Nephron (organoid): ENCODE results near the gene EXOC7.

ENCODE experiments used
- H3K27ac Mint-ChIP-seq, 3 experiments: 2 replicates each; pipeline ENCODE4 v1.8.0; 2020; ENCODE audit warnings: mixed read lengths in 3 of 3, mild to moderate bottlenecking in 2 of 3, moderate library complexity in 1 of 3
- H3K27me3 Mint-ChIP-seq: 2 replicates; pipeline ENCODE4 v1.8.0; 2021; ENCODE audit warnings: low read depth, mild to moderate bottlenecking, moderate library complexity, mixed read lengths
- H3K36me3 Mint-ChIP-seq: 2 replicates; pipeline ENCODE4 v1.8.0; 2020; ENCODE audit warnings: low read depth, mixed read lengths
- H3K4me1 Mint-ChIP-seq: 2 replicates; pipeline ENCODE4 v1.8.0; 2020; ENCODE audit warnings: mixed read lengths
- H3K4me3 Mint-ChIP-seq, 3 experiments: 2 replicates each; pipeline ENCODE4 v1.8.0; 2020; ENCODE audit warnings: mild to moderate bottlenecking in 3 of 3, mixed read lengths in 3 of 3, moderate library complexity in 2 of 3
- H3K9me3 Mint-ChIP-seq: 2 replicates; pipeline ENCODE4 v1.8.0; 2020; ENCODE audit warnings: mixed read lengths
- TF ChIP-seq, protein P1 (sequence below), 3 experiments: fragments of 200-600 bp; sonication (generic); IDR thresholded peaks; one replicate each; pipeline ENCODE4 v1.5.0; 2021; ENCODE audit warnings: antibody characterized with exemption in 3 of 3; ENCODE audit not compliant: unreplicated experiment in 3 of 3

Gene EXOC7

DNA sequence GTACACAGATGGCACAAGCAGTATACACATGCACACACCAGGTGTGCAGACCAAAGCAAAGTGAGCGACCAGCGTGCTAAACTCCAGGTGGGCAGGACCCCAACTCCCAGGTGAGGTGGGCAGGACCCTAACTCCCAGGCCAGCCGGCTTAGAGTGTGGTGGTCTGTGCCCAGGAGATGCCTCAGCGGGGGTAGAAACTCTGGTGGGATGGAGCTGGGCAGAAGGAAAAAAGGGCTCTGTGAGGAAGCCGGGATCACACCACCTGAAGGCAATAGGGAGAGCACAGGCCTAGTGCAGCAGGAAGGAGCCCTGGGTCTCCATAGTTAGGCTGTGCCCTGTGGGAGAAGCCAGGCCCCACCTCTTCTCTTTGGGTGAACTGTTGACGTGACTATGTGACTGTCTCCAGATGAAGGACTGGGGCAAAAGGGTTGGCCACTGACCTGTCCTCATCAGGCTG is 39.0 kb upstream of the EXOC7 start:
- Mint-ChIP-seq H3K27ac (peak overlapping the region; percentile 54 to 78 (median 60)), H3K27me3 (peaks cover 65% of the 10 kb centered on the region), H3K36me3 (no peaks in the 10 kb centered on the region), H3K4me3 (peak overlapping the region; percentile 82 to 86 (median 85)), H3K9me3 (no peaks in the 10 kb centered on the region), H3K4me1 (peaks cover 44% of the 10 kb centered on the region)
- TF ChIP-seq, protein P1, sequence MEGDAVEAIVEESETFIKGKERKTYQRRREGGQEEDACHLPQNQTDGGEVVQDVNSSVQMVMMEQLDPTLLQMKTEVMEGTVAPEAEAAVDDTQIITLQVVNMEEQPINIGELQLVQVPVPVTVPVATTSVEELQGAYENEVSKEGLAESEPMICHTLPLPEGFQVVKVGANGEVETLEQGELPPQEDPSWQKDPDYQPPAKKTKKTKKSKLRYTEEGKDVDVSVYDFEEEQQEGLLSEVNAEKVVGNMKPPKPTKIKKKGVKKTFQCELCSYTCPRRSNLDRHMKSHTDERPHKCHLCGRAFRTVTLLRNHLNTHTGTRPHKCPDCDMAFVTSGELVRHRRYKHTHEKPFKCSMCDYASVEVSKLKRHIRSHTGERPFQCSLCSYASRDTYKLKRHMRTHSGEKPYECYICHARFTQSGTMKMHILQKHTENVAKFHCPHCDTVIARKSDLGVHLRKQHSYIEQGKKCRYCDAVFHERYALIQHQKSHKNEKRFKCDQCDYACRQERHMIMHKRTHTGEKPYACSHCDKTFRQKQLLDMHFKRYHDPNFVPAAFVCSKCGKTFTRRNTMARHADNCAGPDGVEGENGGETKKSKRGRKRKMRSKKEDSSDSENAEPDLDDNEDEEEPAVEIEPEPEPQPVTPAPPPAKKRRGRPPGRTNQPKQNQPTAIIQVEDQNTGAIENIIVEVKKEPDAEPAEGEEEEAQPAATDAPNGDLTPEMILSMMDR (IDR thresholded peaks at IDR 0.05; ENCODE audit: unreplicated experiment in 3 of 3), result no peak

DNA sequence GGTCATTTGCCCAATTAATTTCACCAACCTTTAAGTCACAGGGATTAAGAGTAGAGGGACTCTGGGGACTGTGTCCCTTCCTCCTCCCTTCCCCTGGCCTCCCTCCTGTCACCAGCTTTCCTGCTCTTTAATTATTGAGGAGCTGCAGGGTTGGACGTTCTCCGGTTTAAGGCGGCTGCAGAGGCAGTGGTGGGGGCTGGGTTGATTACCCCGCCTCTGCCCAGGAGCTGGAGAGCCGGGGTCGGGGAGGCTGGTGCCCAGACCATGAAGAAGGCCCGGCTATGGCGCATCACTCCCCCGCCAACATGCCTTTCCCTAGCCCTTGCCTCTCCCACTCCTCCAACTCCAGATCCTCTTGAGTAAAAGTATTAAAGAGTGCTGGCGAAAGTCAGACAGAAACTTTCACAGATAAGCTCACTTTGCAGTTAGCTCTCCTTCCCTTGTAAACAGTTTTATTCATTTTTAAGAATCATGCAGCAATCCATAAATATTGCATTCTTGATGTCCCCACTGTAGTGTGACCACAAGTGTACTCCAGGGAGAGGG is 38.5 kb upstream of the EXOC7 start:
- peak overlapping the region; percentile 54 to 78 (median 60) for H3K27ac Mint-ChIP-seq
- H3K4me3 Mint-ChIP-seq, result peak overlapping the region; percentile 82 to 86 (median 85)
- TF ChIP-seq, protein P1 (IDR thresholded peaks at IDR 0.05; ENCODE audit: unreplicated experiment in 3 of 3), result no peak
- no peaks in the 10 kb centered on the region for H3K9me3 Mint-ChIP-seq
- H3K27me3 Mint-ChIP-seq, result peaks cover 69% of the 10 kb centered on the region
- H3K4me1 Mint-ChIP-seq, result peaks cover 44% of the 10 kb centered on the region
- no peaks in the 10 kb centered on the region for H3K36me3 Mint-ChIP-seq

DNA sequence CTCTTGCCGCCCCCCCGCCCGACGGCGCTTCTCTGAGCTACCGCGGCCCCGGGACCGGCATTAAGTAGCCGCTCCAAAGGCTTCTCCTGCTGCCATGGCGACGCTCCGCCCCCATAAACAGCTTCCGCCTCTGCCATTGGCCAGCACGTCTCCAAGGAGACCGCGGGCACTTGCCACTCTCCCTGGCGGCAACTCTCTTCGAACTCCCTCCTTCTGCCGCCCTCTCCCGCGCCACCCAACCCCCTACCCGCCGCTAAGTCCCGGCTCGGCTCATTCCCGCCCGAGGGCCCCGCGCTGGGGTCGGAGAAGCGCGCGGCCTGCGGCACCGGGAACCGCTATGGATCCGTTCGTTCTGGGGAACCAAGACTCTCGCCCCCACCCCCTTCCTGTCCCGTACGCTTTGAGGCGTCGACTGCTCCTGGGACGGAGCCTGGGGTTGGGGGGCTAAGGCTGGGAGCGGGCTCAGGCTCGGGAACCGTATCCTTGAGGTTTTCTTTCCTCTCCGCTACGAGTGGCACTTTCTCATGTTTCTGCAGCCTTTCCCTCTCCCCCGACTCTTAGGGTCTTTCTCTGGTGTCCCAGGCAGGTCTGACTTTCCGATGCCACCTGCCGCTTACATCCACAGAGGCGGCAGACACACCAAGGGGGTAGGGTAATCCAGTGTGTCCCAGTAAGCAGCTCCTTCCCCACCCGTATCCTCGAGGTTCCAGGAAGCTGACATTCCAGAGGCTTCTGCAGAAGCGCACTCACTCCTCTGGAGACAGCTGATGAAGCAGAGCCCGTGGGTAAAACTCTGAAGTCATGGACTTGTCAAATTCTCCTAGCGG is 37.8 kb upstream of the EXOC7 start, which contains the start of gene FOXJ1:
FOXJ1 (minus strand) TSS at position 34 of the 827 bp plus-strand sequence. CDS start 850 bp downstream, outside the sequence.
- H3K4me1 Mint-ChIP-seq, result peaks cover 44% of the 10 kb centered on the region
- H3K9me3 Mint-ChIP-seq, result no peaks in the 10 kb centered on the region
- TF ChIP-seq, protein P1 (IDR thresholded peaks at IDR 0.05; ENCODE audit: unreplicated experiment in 3 of 3), result no peak
- H3K27ac Mint-ChIP-seq, result peak within 1 kb of the TSS; percentile 60 to 78 (median 64)
- H3K4me3 Mint-ChIP-seq, result peak within 1 kb of the TSS; percentile 82 to 86 (median 85)
- peaks cover 76% of the 10 kb centered on the region for H3K27me3 Mint-ChIP-seq
- H3K36me3 Mint-ChIP-seq, result no peaks in the 10 kb centered on the region

DNA sequence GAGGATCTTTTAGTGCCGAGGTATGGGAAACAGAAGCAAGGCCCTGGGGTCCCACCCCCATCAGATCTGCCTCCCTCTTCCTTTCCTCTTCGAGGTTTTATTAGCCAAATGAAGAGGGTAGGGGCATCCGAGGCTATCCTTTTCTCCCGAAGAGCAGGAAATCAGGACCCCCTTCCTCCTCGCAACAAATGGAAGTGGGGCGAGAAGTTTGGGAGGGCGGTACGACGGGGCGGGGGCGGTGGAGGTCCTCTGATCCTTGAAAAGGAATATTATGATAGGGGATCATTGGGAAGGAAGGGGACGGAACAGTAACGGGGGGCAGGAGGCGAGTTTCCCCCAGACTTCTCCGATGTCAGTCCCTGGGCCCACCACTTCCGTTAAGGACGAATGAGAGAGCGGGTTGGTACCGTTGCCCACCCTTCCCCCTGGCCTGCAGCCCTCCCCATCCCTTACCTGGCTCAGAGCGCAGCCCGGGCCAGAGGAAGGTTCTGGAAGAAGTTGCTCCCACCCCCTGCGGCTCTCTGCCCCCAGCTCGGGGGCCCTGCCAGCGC is 37.1 kb upstream of the EXOC7 start:
- Mint-ChIP-seq H3K27ac (peak overlapping the region in 2 of 3 experiments; percentile 41 to 78), H3K9me3 (no peaks in the 10 kb centered on the region), H3K27me3 (peaks cover 78% of the 10 kb centered on the region), H3K36me3 (no peaks in the 10 kb centered on the region), H3K4me1 (peaks cover 44% of the 10 kb centered on the region), H3K4me3 (peak overlapping the region; percentile 82 to 86 (median 85))
- TF ChIP-seq, protein P1 (IDR thresholded peaks at IDR 0.05; ENCODE audit: unreplicated experiment in 3 of 3), result no peak

DNA sequence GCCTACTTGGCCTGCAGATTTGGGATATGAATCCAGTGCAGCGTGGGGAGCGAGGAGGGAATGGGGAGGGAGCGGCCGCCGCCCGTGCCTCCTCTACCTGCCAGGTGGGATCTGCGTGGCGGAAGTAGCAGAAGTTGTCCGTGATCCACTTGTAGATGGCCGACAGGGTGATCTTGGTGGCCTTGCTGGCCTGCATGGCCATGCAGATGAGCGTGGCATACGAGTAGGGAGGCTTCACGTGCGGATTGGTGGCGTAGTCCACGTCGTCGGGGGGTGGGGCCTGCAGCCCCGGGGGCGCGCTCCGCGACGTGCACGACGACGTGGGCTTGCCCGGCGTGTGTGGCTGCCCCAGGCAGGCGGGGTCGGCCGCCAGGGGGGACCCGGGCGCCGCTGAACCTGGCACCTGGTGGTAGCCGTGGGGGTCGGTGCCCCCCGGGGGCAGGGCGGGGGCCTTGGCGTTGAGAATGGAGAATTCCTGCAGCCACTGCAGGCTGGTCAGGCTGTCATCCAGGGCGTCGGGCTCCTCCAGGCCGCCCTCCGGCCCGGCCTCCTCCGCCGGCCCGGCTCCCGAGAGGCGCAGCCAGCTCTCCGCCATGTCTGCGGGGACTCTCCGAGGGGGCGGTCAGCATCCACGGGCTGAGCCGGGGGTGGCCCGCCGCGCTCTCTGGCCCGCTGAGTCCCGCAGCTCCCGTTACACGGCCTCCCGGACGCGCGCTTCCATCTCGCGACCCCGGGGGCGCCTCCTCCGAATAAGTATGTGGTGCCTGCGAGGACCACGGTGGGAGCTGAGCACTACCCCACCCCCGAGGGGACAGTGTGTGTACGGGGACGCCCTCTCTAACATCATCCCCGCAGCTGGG is 36.4 kb upstream of the EXOC7 start:
- Mint-ChIP-seq H3K27ac (peak overlapping the region; percentile 89 to 95 (median 93)), H3K27me3 (peaks cover 81% of the 10 kb centered on the region), H3K4me1 (peaks cover 49% of the 10 kb centered on the region), H3K36me3 (no peaks in the 10 kb centered on the region), H3K9me3 (no peaks in the 10 kb centered on the region), H3K4me3 (peak overlapping the region; percentile 82 to 86 (median 85))
- TF ChIP-seq, protein P1 (IDR thresholded peaks at IDR 0.05; ENCODE audit: unreplicated experiment in 3 of 3), result peak in 1 of 3 experiments; percentile 5
